IMR-90 (cell line): ENCODE data around the gene MEX3A. TPM values are rescaled to one million over a fixed set of nuclear protein-coding genes. Genes with fewer than 3 reads are reported as not detected.

Source experiments
- ATAC-seq: fragments of 200-7000 bp; cut with Tn5 transposase; 2 replicates; pipeline ENCODE4 v1.9.1; 2020; ENCODE audit warnings: low read depth, mild to moderate bottlenecking, moderate library complexity
- BruUV-seq: library from RNA; stranded (reverse); fragments of 400-500 nt; replicated peaks from 2 replicates; lab custom pipeline; 2021; lab: Mats Ljungman, UMichigan
- CTCF ChIA-PET: fragments of 300-600 bp; formaldehyde crosslinking; extraction: SDS; loops from one replicate; lab custom pipeline; 2021; ENCODE audit warnings: antibody characterized with exemption; lab: Yijun Ruan, JAX
- POLR2A ChIA-PET: fragments of 300-600 bp; sonication (Branson Sonifier 250); formaldehyde crosslinking; loops from one replicate; lab custom pipeline; 2022; ENCODE audit warnings: antibody characterized with exemption; ENCODE audit not compliant: unreplicated experiment; lab: Charles Lee
- DNase-seq: peaks from one replicate; pipeline ENCODE4 v3.0.0; 2013
- H2AFZ ChIP-seq: replicated peaks from 2 replicates; pipeline ENCODE3; 2013; ENCODE audit warnings: low read length, mild to moderate bottlenecking; ENCODE audit not compliant: poor library complexity
- H2AK5ac ChIP-seq: 2 replicates; pipeline ENCODE4 v1.6.1; 2013; ENCODE audit warnings: low read depth, low read length, inconsistent platforms
- H2AK9ac ChIP-seq: replicated peaks from 2 replicates; pipeline ENCODE3; 2013; ENCODE audit warnings: mild to moderate bottlenecking, low read depth, low read length, moderate library complexity; ENCODE audit not compliant: poor library complexity
- H2BK120ac ChIP-seq: 2 replicates; pipeline ENCODE4 v1.6.1; 2013; ENCODE audit warnings: low read depth, low read length, inconsistent platforms
- H2BK15ac ChIP-seq: 3 replicates; pipeline ENCODE4 v1.6.1; 2013; ENCODE audit warnings: low read depth, low read length, inconsistent platforms
- H2BK20ac ChIP-seq: 2 replicates; pipeline ENCODE4 v1.6.1; 2013; ENCODE audit warnings: low read depth, mild to moderate bottlenecking, inconsistent platforms, low read length, moderate library complexity
- H2BK5ac ChIP-seq: 2 replicates; pipeline ENCODE4 v1.6.1; 2013; ENCODE audit warnings: mild to moderate bottlenecking, low read depth, low read length, inconsistent platforms; ENCODE audit not compliant: poor library complexity, severe bottlenecking
- H3K14ac ChIP-seq: replicated peaks from 2 replicates; pipeline ENCODE4 v1.6.1; 2013; ENCODE audit warnings: low read depth, low read length, inconsistent platforms
- H3K18ac ChIP-seq: 2 replicates; pipeline ENCODE4 v1.6.1; 2013; ENCODE audit warnings: low read depth, low read length, control low read depth
- H3K23ac ChIP-seq: 2 replicates; pipeline ENCODE4 v1.6.1; 2013; ENCODE audit warnings: low read depth, low read length, inconsistent platforms
- H3K27ac ChIP-seq: 2 replicates; pipeline ENCODE4 v1.5.1; 2013; ENCODE audit warnings: mild to moderate bottlenecking, control low read depth, low read length; ENCODE audit not compliant: insufficient read depth
- H3K27me3 ChIP-seq: 2 replicates; pipeline ENCODE4 v1.6.1; 2013; ENCODE audit warnings: low read length; ENCODE audit not compliant: control insufficient read depth, insufficient read depth
- H3K36me3 ChIP-seq: 2 replicates; pipeline ENCODE4 v1.6.1; 2013; ENCODE audit warnings: low read length, mixed read lengths; ENCODE audit not compliant: control insufficient read depth, insufficient read depth
- H3K4ac ChIP-seq: 2 replicates; pipeline ENCODE4 v1.6.1; 2013; ENCODE audit warnings: low read depth, low read length, inconsistent platforms
- H3K4me1 ChIP-seq: 2 replicates; pipeline ENCODE4 v1.6.1; 2013; ENCODE audit warnings: low read length, mixed read lengths; ENCODE audit not compliant: control insufficient read depth, insufficient read depth
- H3K4me2 ChIP-seq: 2 replicates; pipeline ENCODE4 v1.6.1; 2013; ENCODE audit warnings: low read depth, mild to moderate bottlenecking, control low read depth, low read length, moderate library complexity
- H3K4me3 ChIP-seq: 2 replicates; pipeline ENCODE4 v1.5.1; 2013; ENCODE audit warnings: low read depth, mild to moderate bottlenecking, control low read depth, low read length, moderate library complexity; ENCODE audit not compliant: insufficient read depth
- H3K56ac ChIP-seq: 2 replicates; pipeline ENCODE4 v1.6.1; 2013; ENCODE audit warnings: low read length, inconsistent platforms; ENCODE audit not compliant: insufficient read depth; ENCODE audit errors: extremely low read depth
- H3K79me1 ChIP-seq, 2 experiments: 2 replicates each; pipeline ENCODE4 v1.6.1; 2013; ENCODE audit warnings: low read length in 2 of 2, inconsistent platforms in 1 of 2, low read depth in 1 of 2
- H3K9ac ChIP-seq: 2 replicates; pipeline ENCODE4 v1.6.1; 2013; ENCODE audit warnings: low read depth, low read length, control low read depth
- H3K9me1 ChIP-seq: 2 replicates; pipeline ENCODE4 v1.6.1; 2013; ENCODE audit warnings: low read length, inconsistent platforms; ENCODE audit not compliant: insufficient read depth
- H3K9me3 ChIP-seq: 2 replicates; pipeline ENCODE4 v1.6.1; 2013; ENCODE audit warnings: low read length; ENCODE audit not compliant: control insufficient read depth, insufficient read depth
- H4K20me1 ChIP-seq: 2 replicates; pipeline ENCODE4 v1.6.1; 2013; ENCODE audit warnings: low read length, inconsistent platforms; ENCODE audit not compliant: insufficient read depth
- H4K5ac ChIP-seq: 2 replicates; pipeline ENCODE4 v1.6.1; 2013; ENCODE audit warnings: mild to moderate bottlenecking, low read depth, low read length, control low read depth
- H4K8ac ChIP-seq, 2 experiments: 2 replicates each; pipeline ENCODE4 v1.6.1; 2013; ENCODE audit warnings: low read depth in 2 of 2, low read length in 2 of 2, control low read depth in 1 of 2, inconsistent platforms in 1 of 2
- H4K91ac ChIP-seq: 2 replicates; pipeline ENCODE4 v1.6.1; 2013; ENCODE audit warnings: low read depth, low read length, inconsistent platforms; ENCODE audit not compliant: insufficient read depth
- MAZ ChIP-seq: IDR thresholded peaks from 2 replicates; pipeline ENCODE4 v1.6.1; 2012; ENCODE audit warnings: low read depth, mild to moderate bottlenecking, low read length, improper control_type of control experiment, moderate library complexity, borderline replicate concordance
- MXI1 ChIP-seq: IDR thresholded peaks from 2 replicates; pipeline ENCODE4 v1.6.1; 2012; ENCODE audit warnings: low read depth, mild to moderate bottlenecking, low read length, moderate library complexity, borderline replicate concordance
- RFX5 ChIP-seq: IDR thresholded peaks from 2 replicates; pipeline ENCODE4 v1.8.0; 2012; ENCODE audit warnings: low read depth, mild to moderate bottlenecking, low read length, moderate library complexity
- WGBS, 2 experiments: methylation state at CpG; one replicate each; pipeline versions ENCODE4 v1.1.5 to v1.1.7; 2013; ENCODE audit warnings: missing lambda C conversion rate in 2 of 2; ENCODE audit not compliant: insufficient read length in 1 of 2; ENCODE audit errors: extremely low coverage in 2 of 2; 5-methylcytosine and 5-hydroxymethylcytosine counted together
- dilution Hi-C: fragments of 300-500 bp; cut with HindIII; formaldehyde crosslinking; loops from one replicate; pipeline ENCODE4 v1.14.3; 2018; ENCODE audit warnings: low sequenced_read_pairs; ENCODE audit not compliant: unreplicated experiment
- in situ Hi-C: fragments of 300-500 bp; cut with MboI; formaldehyde crosslinking; loops from 3 replicates; pipeline ENCODE4 v1.14.3; 2019; ENCODE audit warnings: low sequenced_read_pairs, inconsistent platforms, mixed read lengths
- intact Hi-C: fragments of 100-400 bp; cut with micrococcal nuclease; formaldehyde crosslinking; loops from 2 replicates; pipeline ENCODE4 v1.10.0; 2022
- polyA plus RNA-seq, 3 experiments: library from polyadenylated mRNA; depleted of rRNA; stranded (reverse); fragments of >200 nt; gene quantifications; 2 replicates each; pipeline ENCODE4 v1.2.3, GENCODE V29; 2012; ENCODE audit warnings: low replicate concordance in 1 of 3
- total RNA-seq: library from RNA; depleted of rRNA; stranded (reverse); fragments of >200 nt; gene quantifications from 2 replicates; pipeline ENCODE4 v1.2.3, GENCODE V29; 2012

The MEX3A gene
- total and polyA plus RNA-seq, 2 of the 4 experiments (the other 2 are of a cell fraction) = 2.3 to 9.0 TPM

- Histone ChIP-seq H3K9me3 (no peaks in the 10 kb centered on the region), H2AFZ (no peak overlapping the region), H3K14ac (no peak overlapping the region), H3K56ac (no peak overlapping the region), H2AK5ac (no peak overlapping the region; the same call in 1 of the 2 replicates), H3K9ac (no peak overlapping the region), H2BK20ac (no peak overlapping the region), H3K4me3 (no peak overlapping the region), H3K9me1 (peaks cover 9% of the 10 kb centered on the region), H4K8ac (no peak overlapping the region), H3K18ac (no peak overlapping the region), H4K20me1 (peaks cover 18% of the 10 kb centered on the region), H2BK15ac (no peak overlapping the region), H2BK5ac (no peak overlapping the region), H4K91ac (no peak overlapping the region), H2AK9ac (no peak overlapping the region), H3K36me3 (peaks cover 14% of the 10 kb centered on the region; the same call in 1 of the 2 replicates), H4K5ac (no peak overlapping the region), H3K4me1 (peaks cover 9% of the 10 kb centered on the region), H3K4ac (no peak overlapping the region), H3K79me1 (peaks cover 5 to 22% of the 10 kb centered on the region in 2 experiments; a peak in 3 of 4 replicates), H3K27me3 (no peaks in the 10 kb centered on the region), H3K27ac (no peak overlapping the region), H3K4me2 (no peak overlapping the region), H3K23ac (no peak overlapping the region), H2BK120ac (no peak overlapping the region)
- ChIA-PET CTCF (no interaction called here), POLR2A (no interaction called here)
- WGBS, 2 experiments = no CpG with 5 or more reads among the region's 4 CpGs
- DNase-seq (no peak), ATAC-seq (no peak)
- in situ Hi-C loops (no loop called here), dilution Hi-C loops (no loop called here), intact Hi-C loops (no loop called here)
- no peak for TF ChIP-seq RFX5
- no peak for TF ChIP-seq MXI1
- no peak for TF ChIP-seq MAZ
- BruUV-seq = no TSS peak
Observed at GRCh38 chr1:156070548-156070947, 11.7 kb downstream of the MEX3A start.
